Measurements from ENCODE around the gene NCOA1. TPM values are rescaled to one million over a fixed set of nuclear protein-coding genes. Genes with fewer than 3 reads are reported as not detected.

The NCOA1 gene
- total RNA-seq, 3 donors from 2014 or later, result 34.8 to 55.6 (median 43.6) TPM

GRCh38 chr2:24809316-24810007 lies 318.4 kb downstream of the NCOA1 start:
- no peak for DNase-seq
- Histone ChIP-seq H3K36me3 (ENCODE audit: low read depth) (no peaks in the 10 kb centered on the region), H3K4me1 (ENCODE audit: low read depth) (no peaks in the 10 kb centered on the region), H3K4me3 (no peak overlapping the region), H3K9me3 (no peaks in the 10 kb centered on the region)
- intact Hi-C loops (cut with DNase I, micrococcal nuclease), result no loop called here
- TF ChIP-seq CTCF (IDR thresholded peaks at IDR 0.05), result no peak
- ATAC-seq, result no peak

- no peaks in the 10 kb centered on the region for H3K36me3 ChIP-seq (ENCODE audit: low read depth)
- DNase-seq, result no peak
- no peak overlapping the region for H3K4me3 ChIP-seq
- no peaks in the 10 kb centered on the region for H3K4me1 ChIP-seq (ENCODE audit: low read depth)
- H3K9me3 ChIP-seq, result no peaks in the 10 kb centered on the region
- no peak for TF ChIP-seq CTCF (IDR thresholded peaks at IDR 0.05)
- intact Hi-C loops (cut with DNase I, micrococcal nuclease), result no loop called here
- ATAC-seq, result no peak
Observed at GRCh38 chr2:24813691-24814137, 322.7 kb downstream of the NCOA1 start.

GRCh38 chr2:24814516-24814915 lies 323.5 kb downstream of the NCOA1 start:
- Histone ChIP-seq H3K36me3 (ENCODE audit: low read depth) (no peaks in the 10 kb centered on the region), H3K4me1 (ENCODE audit: low read depth) (no peaks in the 10 kb centered on the region), H3K4me3 (no peak overlapping the region), H3K9me3 (no peaks in the 10 kb centered on the region)
- intact Hi-C loops (cut with DNase I, micrococcal nuclease), result no loop called here
- TF ChIP-seq CTCF (IDR thresholded peaks at IDR 0.05), result no peak
- DNase-seq (no peak), ATAC-seq (no peak)

- TF ChIP-seq CTCF (IDR thresholded peaks at IDR 0.05), result no peak
- DNase-seq, result no peak
- no peak for ATAC-seq
- intact Hi-C loops (cut with DNase I, micrococcal nuclease), result no loop called here
- no peaks in the 10 kb centered on the region for H3K9me3 ChIP-seq
- H3K4me1 ChIP-seq (ENCODE audit: low read depth), result no peaks in the 10 kb centered on the region
- H3K36me3 ChIP-seq (ENCODE audit: low read depth), result no peaks in the 10 kb centered on the region
- no peak overlapping the region for H3K4me3 ChIP-seq
Observed at GRCh38 chr2:24815171-24815570, 324.1 kb downstream of the NCOA1 start.

GRCh38 chr2:24816404-24816803 lies 325.4 kb downstream of the NCOA1 start:
- Histone ChIP-seq H3K9me3 (no peaks in the 10 kb centered on the region), H3K36me3 (ENCODE audit: low read depth) (no peaks in the 10 kb centered on the region), H3K4me3 (no peak overlapping the region), H3K4me1 (ENCODE audit: low read depth) (no peaks in the 10 kb centered on the region)
- intact Hi-C loops (cut with DNase I, micrococcal nuclease), result no loop called here
- TF ChIP-seq CTCF (IDR thresholded peaks at IDR 0.05), result no peak
- ATAC-seq, result no peak
- DNase-seq, result no peak
